B cell (primary cell): ENCODE data around the gene ZNF579. TPM values are rescaled to one million over a fixed set of nuclear protein-coding genes. Genes with fewer than 3 reads are reported as not detected.
A peak's percentile ranks its signal among the peaks of the same experiment; 100 is the strongest.

Experiments used
- ATAC-seq: fragments of 200-7000 bp; cut with Tn5 transposase; one replicate; pipeline ENCODE4 v1.10.0; 2021; ENCODE audit warnings: low read depth, mild to moderate bottlenecking, moderate number of reproducible peaks, moderate library complexity
- CTCF ChIA-PET: fragments of 350-600 bp; sonication (Branson Sonifier 250); formaldehyde crosslinking; loops from one replicate; lab custom pipeline; 2021; ENCODE audit warnings: antibody characterized with exemption, inconsistent platforms; lab: Charles Lee
- POLR2A ChIA-PET: fragments of 350-600 bp; sonication (Branson Sonifier 250); formaldehyde crosslinking; loops from one replicate; lab custom pipeline; 2021; ENCODE audit warnings: antibody characterized with exemption; lab: Charles Lee
- DNase-seq: peaks from one replicate; pipeline ENCODE4 v3.0.0; 2013
- H2AFZ ChIP-seq: 2 replicates; pipeline ENCODE4 v1.6.1; 2012; ENCODE audit warnings: mild to moderate bottlenecking, low read depth, low read length; ENCODE audit not compliant: insufficient read depth, poor library complexity, severe bottlenecking
- H3K27ac ChIP-seq, 2 donors: 1 replicate in 1 of 2; 2 replicates in 1 of 2; pipeline ENCODE4 v1.5.1; 2012 to 2013; ENCODE audit warnings: low read length in 2 of 2, mild to moderate bottlenecking in 2 of 2, moderate library complexity in 1 of 2
- H3K27me3 ChIP-seq, 4 experiments: fragments of 200-600 bp in 1 of 4; sonication (generic) in 1 of 4; replicated peaks in 1 of 4; 1 replicate in 2 of 4; 2 replicates in 2 of 4; pipeline versions ENCODE4 v1.6.1 to v1.7.0; 2013 to 2016; ENCODE audit warnings: low read length in 3 of 4, mild to moderate bottlenecking in 2 of 4, mixed read lengths in 1 of 4, moderate library complexity in 1 of 4; ENCODE audit not compliant: insufficient read depth in 4 of 4, control insufficient read depth in 3 of 4; ENCODE audit errors: control extremely low read depth in 1 of 4
- H3K36me3 ChIP-seq, 2 experiments: replicated peaks in 1 of 2; 1 replicate in 1 of 2; 2 replicates in 1 of 2; pipeline versions ENCODE4 v1.6.1 to v1.7.1; 2013; ENCODE audit warnings: low read length in 1 of 2; ENCODE audit not compliant: insufficient read depth in 2 of 2, control insufficient read depth in 1 of 2; ENCODE audit errors: control extremely low read depth in 1 of 2, extremely low read depth in 1 of 2
- H3K4me1 ChIP-seq, 2 donors: fragments of 200-600 bp in 1 of 2; sonication (generic) in 1 of 2; 1 replicate in 1 of 2; 2 replicates in 1 of 2; pipeline versions ENCODE4 v1.5.1 to v1.6.1; 2013 to 2017; ENCODE audit warnings: low read length in 2 of 2; ENCODE audit not compliant: control insufficient read depth in 2 of 2, insufficient read depth in 2 of 2
- H3K4me2 ChIP-seq: replicated peaks from 2 replicates; pipeline ENCODE3; 2012; ENCODE audit warnings: mild to moderate bottlenecking, low read depth, low read length; ENCODE audit not compliant: poor library complexity, severe bottlenecking
- H3K4me3 ChIP-seq, 5 experiments: fragments of 200-600 bp in 1 of 5; sonication (generic) in 1 of 5; 1 replicate in 3 of 5; 2 replicates in 2 of 5; pipeline versions ENCODE4 v1.5.1 to v1.7.0; 2011 to 2016; ENCODE audit warnings: low read length in 4 of 5, mild to moderate bottlenecking in 4 of 5, low read depth in 2 of 5, control low read depth in 1 of 5, moderate library complexity in 1 of 5; ENCODE audit not compliant: insufficient read depth in 1 of 5; ENCODE audit errors: control extremely low read depth in 1 of 5, extremely low read depth in 1 of 5
- H3K79me2 ChIP-seq: fragments of 200-600 bp; sonication (generic); one replicate; pipeline ENCODE4 v1.6.0; 2016; ENCODE audit warnings: low read length; ENCODE audit not compliant: control insufficient read depth, insufficient read depth
- H3K9ac ChIP-seq: fragments of 200-600 bp; sonication (generic); 2 replicates; pipeline ENCODE4 v1.6.1; 2017; ENCODE audit warnings: mild to moderate bottlenecking, low read length, moderate library complexity
- H3K9me3 ChIP-seq, 3 donors: one replicate each; pipeline versions ENCODE4 v1.6.1 to v1.7.1; 2013; ENCODE audit warnings: low read length in 2 of 3; ENCODE audit not compliant: control insufficient read depth in 2 of 3, insufficient read depth in 1 of 3; ENCODE audit errors: control extremely low read depth in 1 of 3
- H4K20me1 ChIP-seq: 2 replicates; pipeline ENCODE4 v1.6.0; 2012; ENCODE audit warnings: mild to moderate bottlenecking, low read length; ENCODE audit not compliant: insufficient read depth, control insufficient read depth, poor library complexity, severe bottlenecking
- H3K27ac Mint-ChIP-seq: one replicate; pipeline ENCODE4 v1.8.0; 2021; ENCODE audit warnings: mixed read lengths
- H3K27me3 Mint-ChIP-seq: one replicate; pipeline ENCODE4 v1.8.0; 2021; ENCODE audit warnings: mixed read lengths
- H3K4me1 Mint-ChIP-seq: one replicate; pipeline ENCODE4 v1.8.0; 2021; ENCODE audit warnings: mixed read lengths
- H3K4me3 Mint-ChIP-seq: one replicate; pipeline ENCODE4 v1.8.0; 2021; ENCODE audit warnings: mixed read lengths
- H3K9me3 Mint-ChIP-seq: one replicate; pipeline ENCODE4 v1.8.0; 2022; ENCODE audit warnings: mixed read lengths; ENCODE audit not compliant: insufficient read depth
- CTCF ChIP-seq: fragments of 200-600 bp; IDR thresholded peaks from one replicate; pipeline ENCODE4 v1.8.0; 2022; ENCODE audit warnings: antibody characterized with exemption, mild to moderate bottlenecking
- EZH2 ChIP-seq: IDR thresholded peaks from 2 replicates; pipeline ENCODE4 v1.6.1; 2012; ENCODE audit warnings: borderline replicate concordance, low read depth, mild to moderate bottlenecking, moderate library complexity, low read length; ENCODE audit not compliant: insufficient read depth, poor library complexity, severe bottlenecking
- WGBS: methylation state at CpG from one replicate; pipeline ENCODE4 v1.1.5; 2013; ENCODE audit warnings: missing lambda C conversion rate; ENCODE audit not compliant: insufficient coverage; 5-methylcytosine and 5-hydroxymethylcytosine counted together
- intact Hi-C: fragments of 100-400 bp; cut with micrococcal nuclease; formaldehyde crosslinking; loops from one replicate; pipeline ENCODE4 v1.10.0; 2022
- polyA plus RNA-seq: library from polyadenylated mRNA; depleted of rRNA; stranded (reverse); fragments of >200 nt; gene quantifications from 2 replicates; pipeline ENCODE4 v1.2.3, GENCODE V29; 2012
- total RNA-seq, 2 donors: library from RNA; stranded (reverse); fragments of 120-200 nt in 1 of 2; gene quantifications; 1 replicate in 1 of 2; 2 replicates in 1 of 2; pipeline versions ENCODE4 v1.2.3 to v1.2.4, GENCODE V29; 2013 to 2022

Gene ZNF579
- total and polyA plus RNA-seq, 2 donors (not counting 1 experiment from before 2014, with no cell fraction given), result 3.7 to 10.3 TPM

GRCh38 chr19:55626350-55626749 lies 45.7 kb upstream of the ZNF579 start:
- no peaks in the 10 kb centered on the region for H3K9me3 ChIP-seq
- H3K27ac ChIP-seq, result no peak overlapping the region
- no peak for DNase-seq
- no peak overlapping the region for H3K4me2 ChIP-seq
- H3K4me3 Mint-ChIP-seq, result peak overlapping the region; percentile 32
- H3K9ac ChIP-seq, result no peak overlapping the region
- intact Hi-C loops, result loop anchor here (10.0 kb wide), 1 partner anchor 518 kb away; the partner anchor contains the start of gene ZNF444
- peaks cover 8% of the 10 kb centered on the region for H3K79me2 ChIP-seq
- TF ChIP-seq EZH2 (no peak), CTCF (no peak)
- H3K27ac Mint-ChIP-seq, result no peak overlapping the region
- H3K9me3 Mint-ChIP-seq, result no peaks in the 10 kb centered on the region
- ATAC-seq, result no peak
- no peaks in the 10 kb centered on the region for H3K27me3 Mint-ChIP-seq
- ChIA-PET POLR2A (interaction anchor here (0.9 to 2.0 kb wide), 2 partner anchors 20 to 28 kb away, joined by 3 to 5 read pairs; partner anchors contain the start of gene ZNF865), CTCF (interaction anchor here (0.6 to 3.8 kb wide), 11 partner anchors 11 to 487 kb away, joined by 3 to 25 read pairs (median 5); partner anchors contain the start of gene ZNF865)
- peaks cover 16% of the 10 kb centered on the region for H3K4me1 Mint-ChIP-seq
- no peaks in the 10 kb centered on the region for H3K27me3 ChIP-seq
- H3K4me3 ChIP-seq, result no peak overlapping the region
- no peaks in the 10 kb centered on the region for H3K36me3 ChIP-seq
- peaks cover 7% of the 10 kb centered on the region for H4K20me1 ChIP-seq
- WGBS, result 89% methylated on average over 10 of the region's 11 CpGs
- H3K4me1 ChIP-seq, result peaks cover 10 to 15% of the 10 kb centered on the region in 2 donors
- H2AFZ ChIP-seq, result no peak overlapping the region

GRCh38 chr19:55625004-55625326 lies 44.3 kb upstream of the ZNF579 start:
- no peaks in the 10 kb centered on the region for H3K9me3 Mint-ChIP-seq
- H3K4me1 Mint-ChIP-seq, result peaks cover 18% of the 10 kb centered on the region
- peak overlapping the region; percentile 81 for H3K4me2 ChIP-seq
- ChIA-PET POLR2A (interaction anchor here (0.6 to 2.4 kb wide), 17 partner anchors 8 to 495 kb away, joined by 3 to 58 read pairs (median 5); partner anchors contain the start of genes CCDC106, FIZ1, U2AF2 and UBE2S), CTCF (interaction anchor here (0.6 to 3.8 kb wide), 18 partner anchors 9 to 484 kb away, joined by 3 to 27 read pairs (median 5); partner anchors contain the start of genes FIZ1 and ZNF865)
- no peaks in the 10 kb centered on the region for H3K9me3 ChIP-seq
- TF ChIP-seq EZH2, result no peak
- no peak for TF ChIP-seq CTCF
- H3K27me3 Mint-ChIP-seq, result no peaks in the 10 kb centered on the region
- peaks cover 10 to 14% of the 10 kb centered on the region in 2 donors for H3K4me1 ChIP-seq
- peak overlapping the region in 4 of 5 experiments; percentile 47 to 84 (median 69) for H3K4me3 ChIP-seq
- peak overlapping the region; percentile 87 for H3K27ac ChIP-seq
- no peak for ATAC-seq
- H3K4me3 Mint-ChIP-seq, result peak overlapping the region; percentile 95
- intact Hi-C loops, result loop anchor here (10.0 kb wide), 1 partner anchor 520 kb away; the partner anchor contains the start of gene ZNF444
- H4K20me1 ChIP-seq, result peaks cover 7% of the 10 kb centered on the region
- H3K27me3 ChIP-seq, result no peaks in the 10 kb centered on the region
- WGBS, result 29% methylated on average over 2 of the region's 11 CpGs
- peak overlapping the region; percentile 82 for H2AFZ ChIP-seq
- no peak for DNase-seq
- H3K9ac ChIP-seq, result peak overlapping the region; percentile 85
- peak overlapping the region; percentile 99 for H3K27ac Mint-ChIP-seq
- H3K79me2 ChIP-seq, result peaks cover 8% of the 10 kb centered on the region
- H3K36me3 ChIP-seq, result peaks cover 0 to 6% of the 10 kb centered on the region in 2 experiments
